GM10248 (cell line): ENCODE results near the gene RIN1.

Experiments used
- CTCF ChIA-PET: fragments of 300-600 bp; sonication (Branson Sonifier 250); formaldehyde crosslinking; extraction: SDS; loops from one replicate; lab custom pipeline; 2021; ENCODE audit warnings: antibody characterized with exemption; lab: Yijun Ruan, JAX
- POLR2A ChIA-PET: fragments of 350-650 bp; sonication (Branson Sonifier 250); formaldehyde crosslinking; extraction: SDS; loops from one replicate; lab custom pipeline; 2020; ENCODE audit warnings: antibody characterized with exemption; lab: Yijun Ruan, JAX
- DNase-seq: peaks from one replicate; pipeline ENCODE4 v3.0.0; 2012; ENCODE audit errors: extremely low spot score
- TF ChIP-seq, protein P1 (sequence below): IDR thresholded peaks from 2 replicates; pipeline ENCODE4 v1.5.1; 2012; ENCODE audit warnings: mild to moderate bottlenecking, low read depth; ENCODE audit errors: extremely low read depth, missing control alignments, control extremely low read depth

The RIN1 gene

DNA sequence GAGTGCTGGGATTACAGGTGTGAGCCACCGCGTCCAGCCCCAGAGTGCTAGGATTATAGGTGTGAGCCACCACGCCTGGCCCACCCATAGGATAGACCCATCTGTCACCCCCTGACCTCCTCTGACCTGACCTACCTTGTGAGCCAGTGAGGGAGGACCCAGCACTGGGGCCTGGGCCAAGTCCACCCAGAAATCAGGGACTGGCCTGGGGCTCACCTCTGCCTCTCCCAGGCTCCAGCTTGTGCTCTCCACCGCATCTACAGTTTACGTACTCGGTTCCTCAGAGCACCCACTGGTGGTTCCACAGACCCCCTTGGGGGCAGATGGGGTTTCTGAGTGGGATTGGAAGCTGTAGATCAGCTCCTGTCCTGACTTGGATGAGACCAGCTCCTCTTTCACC is 28.9 kb upstream of the RIN1 start:
- ChIA-PET CTCF (interaction anchor here (1.1 to 3.8 kb wide), 8 partner anchors 15 to 60 kb away, joined by 3 to 24 read pairs (median 4); no protein-coding TSS in a partner anchor), POLR2A (interaction anchor here (1.8 kb wide), 1 partner anchor 18 kb away, joined by 4 read pairs; the partner anchor contains the start of gene B4GAT1)
- TF ChIP-seq, protein P1, sequence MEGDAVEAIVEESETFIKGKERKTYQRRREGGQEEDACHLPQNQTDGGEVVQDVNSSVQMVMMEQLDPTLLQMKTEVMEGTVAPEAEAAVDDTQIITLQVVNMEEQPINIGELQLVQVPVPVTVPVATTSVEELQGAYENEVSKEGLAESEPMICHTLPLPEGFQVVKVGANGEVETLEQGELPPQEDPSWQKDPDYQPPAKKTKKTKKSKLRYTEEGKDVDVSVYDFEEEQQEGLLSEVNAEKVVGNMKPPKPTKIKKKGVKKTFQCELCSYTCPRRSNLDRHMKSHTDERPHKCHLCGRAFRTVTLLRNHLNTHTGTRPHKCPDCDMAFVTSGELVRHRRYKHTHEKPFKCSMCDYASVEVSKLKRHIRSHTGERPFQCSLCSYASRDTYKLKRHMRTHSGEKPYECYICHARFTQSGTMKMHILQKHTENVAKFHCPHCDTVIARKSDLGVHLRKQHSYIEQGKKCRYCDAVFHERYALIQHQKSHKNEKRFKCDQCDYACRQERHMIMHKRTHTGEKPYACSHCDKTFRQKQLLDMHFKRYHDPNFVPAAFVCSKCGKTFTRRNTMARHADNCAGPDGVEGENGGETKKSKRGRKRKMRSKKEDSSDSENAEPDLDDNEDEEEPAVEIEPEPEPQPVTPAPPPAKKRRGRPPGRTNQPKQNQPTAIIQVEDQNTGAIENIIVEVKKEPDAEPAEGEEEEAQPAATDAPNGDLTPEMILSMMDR: no peak
- no peak for DNase-seq

DNA sequence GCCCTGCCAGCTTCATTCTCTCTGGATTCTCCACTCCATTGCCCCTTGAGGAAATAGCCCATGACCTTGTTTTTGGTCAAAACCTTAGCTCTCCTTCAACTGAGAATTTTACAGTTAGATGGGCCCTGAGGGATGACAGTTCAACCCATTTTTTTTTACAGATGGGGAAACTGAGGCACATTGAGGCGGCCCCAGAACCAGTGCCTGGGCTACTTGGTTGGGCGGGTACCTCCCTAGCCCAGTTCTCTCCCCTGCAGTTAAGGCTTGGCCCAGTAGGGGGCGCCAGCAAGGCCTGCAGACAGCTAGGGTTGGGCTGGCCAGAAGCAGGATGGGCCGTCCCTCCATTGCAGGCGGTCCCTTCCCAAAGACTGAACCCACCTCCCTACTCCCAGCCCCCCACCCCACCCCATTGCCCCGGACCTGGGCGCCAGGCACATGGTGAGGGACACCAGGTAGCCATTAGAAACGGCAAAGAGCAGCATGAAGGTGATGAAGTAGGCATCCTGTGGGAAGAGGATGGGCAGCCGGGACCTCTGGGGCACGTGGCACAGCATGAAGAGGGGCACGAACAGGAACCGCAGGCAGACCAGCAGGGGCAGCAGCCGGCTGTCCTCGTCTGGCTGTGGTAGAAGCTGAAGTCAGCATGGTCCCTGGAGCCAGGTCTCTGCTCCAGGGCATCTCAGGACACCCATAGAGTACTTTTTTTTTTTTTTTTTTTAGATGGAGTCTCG is 27.7 kb upstream of the RIN1 start:
- POLR2A ChIA-PET: interaction anchor here (0.6 to 1.8 kb wide), 3 partner anchors 17 to 402 kb away, joined by 4 read pairs; partner anchors contain the start of gene B4GAT1
- CTCF ChIA-PET: interaction anchor here (0.9 to 2.8 kb wide), 16 partner anchors 8 to 168 kb away, joined by 3 to 22 read pairs (median 6); partner anchors contain the start of genes B4GAT1, BRMS1 and SLC29A2
- TF ChIP-seq, protein P1: peak; percentile 90
- peak; percentile 83 for DNase-seq

DNA sequence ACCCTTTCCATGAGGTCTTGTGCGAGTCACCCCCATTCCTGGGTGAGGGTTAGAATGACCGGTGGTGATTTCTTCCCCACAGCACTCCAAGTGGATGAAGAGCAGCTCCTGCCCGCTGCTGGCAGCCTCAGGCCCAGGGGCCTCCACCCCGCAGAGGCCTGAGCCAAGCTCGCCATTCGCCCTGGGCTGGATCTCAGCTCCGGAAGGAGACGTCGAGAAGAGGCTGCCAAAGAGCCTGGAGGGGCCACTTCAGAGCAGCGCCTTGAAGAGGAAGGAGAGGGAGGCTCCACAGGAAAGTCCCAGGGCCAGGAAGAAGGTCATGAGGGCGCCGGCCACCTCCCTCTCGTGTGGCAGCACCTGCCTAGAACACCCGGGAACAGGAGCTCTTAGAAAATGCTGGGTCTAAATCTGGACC is 27.0 kb upstream of the RIN1 start:
- no peak for DNase-seq
- TF ChIP-seq, protein P1: no peak
- ChIA-PET CTCF (interaction anchor here (0.9 to 2.8 kb wide), 16 partner anchors 9 to 169 kb away, joined by 3 to 22 read pairs (median 6); partner anchors contain the start of genes B4GAT1, BRMS1 and SLC29A2), POLR2A (interaction anchor here (0.9 to 1.5 kb wide), 2 partner anchors 15 to 26 kb away, joined by 4 read pairs; partner anchors contain the start of gene B4GAT1)

DNA sequence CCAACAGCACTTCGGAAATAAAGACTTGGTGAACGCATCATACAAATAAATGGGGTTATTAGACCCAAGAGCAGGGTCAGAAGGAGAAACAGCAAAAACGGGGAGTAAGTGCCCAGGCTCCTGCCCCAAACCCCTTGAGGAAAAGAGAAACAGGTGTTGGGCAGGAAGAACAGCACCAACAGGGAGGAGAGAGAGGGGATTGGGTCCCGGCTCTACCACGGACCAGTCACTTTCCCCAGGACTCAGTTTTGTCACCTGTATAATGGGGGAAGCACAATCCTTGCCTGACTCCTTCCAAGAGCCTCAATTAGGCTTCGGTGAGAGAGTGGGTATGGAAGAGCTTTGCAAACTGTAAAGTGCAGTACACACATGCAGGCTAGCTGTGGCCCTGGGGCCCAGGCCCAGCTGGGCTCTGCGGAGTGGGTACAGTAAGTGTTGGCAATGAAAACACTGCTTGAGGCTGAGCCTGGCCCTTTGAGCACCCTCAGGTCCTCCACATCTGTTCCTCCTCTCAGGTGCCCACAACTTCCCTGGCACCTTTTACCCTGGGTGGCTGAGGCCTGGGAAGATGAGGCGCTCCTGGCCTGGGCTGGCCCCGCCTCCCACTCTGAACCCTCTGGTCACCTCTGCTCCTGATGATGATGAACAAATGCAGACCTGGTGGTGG is 26.4 kb upstream of the RIN1 start:
- TF ChIP-seq, protein P1: no peak
- no peak for DNase-seq
- ChIA-PET CTCF (interaction anchor here (0.9 to 2.8 kb wide), 12 partner anchors 9 to 169 kb away, joined by 3 to 22 read pairs (median 5); partner anchors contain the start of genes B4GAT1, BRMS1 and SLC29A2), POLR2A (interaction anchor here (1.5 kb wide), 1 partner anchor 15 kb away, joined by 4 read pairs; the partner anchor contains the start of gene B4GAT1)

DNA sequence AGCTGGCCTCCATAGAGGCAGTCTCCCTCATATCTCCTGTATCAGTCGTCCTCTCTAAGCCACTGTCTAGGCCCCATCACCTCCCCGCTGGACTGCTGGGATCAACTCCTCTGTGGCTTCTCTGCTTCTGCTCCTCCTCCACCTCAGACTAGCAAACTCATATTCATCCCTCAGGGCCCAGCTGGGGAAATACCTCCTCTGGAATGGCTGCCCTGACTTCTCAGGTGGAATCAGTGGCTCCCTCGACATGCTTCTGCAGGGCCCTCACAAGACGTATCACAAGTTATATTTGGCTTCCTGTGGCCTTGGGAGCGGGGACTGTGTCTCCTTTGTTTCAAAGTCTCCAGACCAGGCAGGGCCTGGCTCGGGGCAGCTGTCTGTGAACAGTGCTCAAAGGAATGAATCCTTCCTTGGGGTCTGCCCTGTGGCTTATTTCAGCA is 25.3 kb upstream of the RIN1 start:
- ChIA-PET POLR2A (interaction anchor here (1.5 kb wide), 1 partner anchor 14 kb away, joined by 4 read pairs; the partner anchor contains the start of gene B4GAT1), CTCF (interaction anchor here (1.5 to 1.6 kb wide), 3 partner anchors 10 to 28 kb away, joined by 4 to 8 read pairs (median 5); no protein-coding TSS in a partner anchor)
- TF ChIP-seq, protein P1: no peak
- no peak for DNase-seq
